HFF-Myc (cell line): ENCODE data around the gene GPRC5C.

Experiments
- DNase-seq: peaks from one replicate; pipeline ENCODE4 v3.0.0-alpha.2; 2011; ENCODE audit warnings: low read depth; ENCODE audit errors: extremely low read depth
- H3K4me3 ChIP-seq: replicated peaks from 2 replicates; pipeline ENCODE4 v1.5.1; 2011; ENCODE audit warnings: low read depth, mild to moderate bottlenecking, control low read depth, low read length
- TF ChIP-seq, protein P1 (sequence below): IDR thresholded peaks from 2 replicates; pipeline ENCODE4 v1.5.1; 2012; ENCODE audit warnings: mild to moderate bottlenecking, low read depth, low read length, control low read depth; ENCODE audit errors: missing control alignments

Gene GPRC5C

GRCh38 chr17:74467221-74467951 is 35.5 kb downstream of the GPRC5C start:
- DNase-seq: no peak
- no peak overlapping the region for H3K4me3 ChIP-seq
- TF ChIP-seq, protein P1, sequence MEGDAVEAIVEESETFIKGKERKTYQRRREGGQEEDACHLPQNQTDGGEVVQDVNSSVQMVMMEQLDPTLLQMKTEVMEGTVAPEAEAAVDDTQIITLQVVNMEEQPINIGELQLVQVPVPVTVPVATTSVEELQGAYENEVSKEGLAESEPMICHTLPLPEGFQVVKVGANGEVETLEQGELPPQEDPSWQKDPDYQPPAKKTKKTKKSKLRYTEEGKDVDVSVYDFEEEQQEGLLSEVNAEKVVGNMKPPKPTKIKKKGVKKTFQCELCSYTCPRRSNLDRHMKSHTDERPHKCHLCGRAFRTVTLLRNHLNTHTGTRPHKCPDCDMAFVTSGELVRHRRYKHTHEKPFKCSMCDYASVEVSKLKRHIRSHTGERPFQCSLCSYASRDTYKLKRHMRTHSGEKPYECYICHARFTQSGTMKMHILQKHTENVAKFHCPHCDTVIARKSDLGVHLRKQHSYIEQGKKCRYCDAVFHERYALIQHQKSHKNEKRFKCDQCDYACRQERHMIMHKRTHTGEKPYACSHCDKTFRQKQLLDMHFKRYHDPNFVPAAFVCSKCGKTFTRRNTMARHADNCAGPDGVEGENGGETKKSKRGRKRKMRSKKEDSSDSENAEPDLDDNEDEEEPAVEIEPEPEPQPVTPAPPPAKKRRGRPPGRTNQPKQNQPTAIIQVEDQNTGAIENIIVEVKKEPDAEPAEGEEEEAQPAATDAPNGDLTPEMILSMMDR: no peak

DNA sequence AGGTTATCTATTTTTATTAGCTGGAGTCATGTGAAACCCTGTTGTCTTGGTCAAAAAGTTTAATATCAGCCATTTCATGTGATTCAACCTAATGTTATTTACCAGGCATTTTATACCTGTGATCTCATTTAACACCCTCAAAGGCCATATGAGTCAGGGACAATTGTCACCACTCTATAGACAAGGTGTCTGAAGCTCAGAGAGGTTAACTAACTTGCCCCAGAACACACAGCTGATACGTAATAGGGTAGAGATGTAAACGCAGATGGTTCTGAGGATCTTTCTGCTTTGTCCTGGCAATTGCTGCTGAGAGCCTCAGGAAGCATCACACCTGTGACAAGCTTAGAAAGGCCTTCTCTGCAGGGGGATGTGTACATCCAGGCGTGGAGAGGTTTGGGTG is 39.5 kb downstream of the GPRC5C start:
- TF ChIP-seq, protein P1: no peak
- no peak for DNase-seq
- H3K4me3 ChIP-seq: no peak overlapping the region

- TF ChIP-seq, protein P1: no peak
- DNase-seq: no peak
- no peak overlapping the region for H3K4me3 ChIP-seq
Observed at GRCh38 chr17:74472890-74473289, 41.0 kb downstream of the GPRC5C start.

DNA sequence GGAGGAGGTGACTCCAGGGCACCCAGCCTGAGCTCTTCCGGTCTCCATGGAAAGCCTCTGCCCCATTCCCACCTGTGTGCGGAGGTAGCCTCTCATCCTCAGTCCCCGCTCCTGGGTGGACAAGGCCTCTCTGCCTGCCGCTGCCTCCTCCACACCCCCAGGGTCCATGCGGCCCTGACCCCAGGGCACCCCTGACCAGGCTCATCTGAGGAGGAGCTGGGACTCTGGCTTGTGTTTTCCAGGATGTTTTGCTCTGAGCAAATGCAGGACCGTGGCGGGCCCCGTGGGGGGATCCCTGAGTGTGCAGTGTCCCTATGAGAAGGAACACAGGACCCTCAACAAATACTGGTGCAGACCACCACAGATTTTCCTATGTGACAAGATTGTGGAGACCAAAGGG is 41.4 kb downstream of the GPRC5C start:
- H3K4me3 ChIP-seq: no peak overlapping the region
- TF ChIP-seq, protein P1: no peak
- DNase-seq: no peak

DNA sequence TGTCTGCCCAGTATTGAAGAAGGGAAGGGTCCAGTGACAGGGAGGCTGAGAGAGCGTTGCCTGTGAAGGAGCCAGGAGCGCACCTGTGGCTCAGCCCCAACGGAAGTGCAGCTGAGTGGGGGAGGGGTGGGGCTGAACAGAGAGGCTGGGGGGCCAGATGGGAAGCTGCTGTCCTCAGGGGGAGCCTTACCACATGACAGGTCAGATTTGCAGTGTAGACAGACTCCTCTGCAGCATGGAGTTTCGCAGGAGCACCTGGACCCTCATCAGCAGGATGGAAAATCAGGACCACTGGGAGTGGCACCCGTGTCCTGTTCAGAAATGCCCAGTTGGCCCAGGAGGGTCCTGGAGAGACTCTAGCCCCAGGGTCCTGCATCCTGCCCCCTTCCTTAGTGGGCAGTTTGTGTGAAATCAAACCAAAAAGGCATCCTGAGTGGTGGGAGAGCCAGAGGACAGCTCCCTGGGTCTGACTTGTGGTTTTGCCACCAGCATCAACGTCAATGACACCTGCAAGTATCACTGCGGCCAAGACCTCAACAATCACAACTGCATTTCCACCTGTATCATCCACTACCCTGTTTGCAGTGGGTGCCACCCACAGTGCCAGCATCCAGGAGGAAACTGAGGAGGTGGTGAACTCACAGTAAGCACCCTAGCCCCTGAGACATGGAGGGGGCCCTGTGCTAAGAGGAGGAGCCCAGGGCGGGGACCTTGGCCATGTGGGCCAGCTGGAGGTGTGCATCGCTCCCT is 42.3 kb downstream of the GPRC5C start:
- no peak for DNase-seq
- no peak overlapping the region for H3K4me3 ChIP-seq
- TF ChIP-seq, protein P1: no peak

DNA sequence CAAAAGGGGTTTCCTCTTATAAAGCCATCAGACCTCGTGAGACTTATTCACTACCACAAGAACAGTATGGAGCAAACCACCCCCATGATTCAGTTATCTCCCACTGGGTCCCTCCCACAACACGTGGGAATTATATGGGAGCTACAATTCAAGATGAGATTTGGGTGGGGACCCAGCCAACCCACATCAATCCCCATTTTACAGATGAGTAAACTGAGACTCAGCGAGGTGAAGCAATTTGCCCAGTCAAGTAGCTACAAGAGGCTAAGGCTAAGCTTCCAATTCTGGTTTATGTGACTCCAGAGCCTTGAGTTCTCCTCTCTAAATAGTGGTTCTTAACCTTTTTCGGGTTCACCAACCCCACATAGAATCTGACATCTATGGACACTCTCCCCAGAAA is 43.3 kb downstream of the GPRC5C start:
- DNase-seq: no peak
- TF ChIP-seq, protein P1: no peak
- H3K4me3 ChIP-seq: no peak overlapping the region
